CD4-positive, CD25-positive, alpha-beta regulatory T cell (primary cell): ENCODE measurements around the gene IGFL1. TPM values are rescaled to one million over a fixed set of nuclear protein-coding genes. Genes with fewer than 3 reads are reported as not detected.
A peak's percentile ranks its signal among the peaks of the same experiment; 100 is the strongest.
"Not testable (repeated sequence)": the region's sequence is repeated elsewhere in the genome, so short reads cannot be mapped to it uniquely, and the experiment has no call there.

Experiments
- ATAC-seq, 2 donors: fragments of 150-1000 bp; cut with Tn5 transposase; one replicate each; pipeline ENCODE4 v1.10.0; 2021; ENCODE audit warnings: low read depth in 2 of 2, moderate number of reproducible peaks in 2 of 2, moderate library complexity in 1 of 2
- DNase-seq, 3 donors: peaks; one replicate each; pipeline versions ENCODE4 v3.0.0 to v3.0.0-alpha.2; 2012 to 2022; ENCODE audit warnings: mixed read lengths in 1 of 3
- H3K27ac ChIP-seq: one replicate; pipeline ENCODE4 v1.7.0; 2013; ENCODE audit warnings: mild to moderate bottlenecking, low read length; ENCODE audit not compliant: insufficient read depth, poor library complexity, severe bottlenecking
- H3K27me3 ChIP-seq: one replicate; pipeline ENCODE4 v1.7.0; 2013; ENCODE audit warnings: low read length; ENCODE audit not compliant: control insufficient read depth, insufficient read depth
- H3K36me3 ChIP-seq: one replicate; pipeline ENCODE4 v1.7.0; 2013; ENCODE audit warnings: mild to moderate bottlenecking, low read length, moderate library complexity; ENCODE audit not compliant: control insufficient read depth, insufficient read depth
- H3K4me1 ChIP-seq: 2 replicates; pipeline ENCODE4 v1.7.0; 2013; ENCODE audit warnings: mild to moderate bottlenecking, low read length; ENCODE audit not compliant: insufficient read depth, control insufficient read depth, poor library complexity, severe bottlenecking
- H3K4me3 ChIP-seq: one replicate; pipeline ENCODE4 v1.7.0; 2013; ENCODE audit warnings: low read depth, mild to moderate bottlenecking, low read length, moderate library complexity
- H3K9me3 ChIP-seq, 2 experiments: 1 replicate in 1 of 2; 2 replicates in 1 of 2; pipeline ENCODE4 v1.7.0; 2013; ENCODE audit warnings: low read length in 2 of 2, mild to moderate bottlenecking in 1 of 2, moderate library complexity in 1 of 2; ENCODE audit not compliant: control insufficient read depth in 2 of 2
- H3K27ac Mint-ChIP-seq, 3 donors: one replicate each; pipeline ENCODE4 v1.8.0; 2020 to 2022; ENCODE audit warnings: mild to moderate bottlenecking in 3 of 3, mixed read lengths in 3 of 3, moderate library complexity in 2 of 3
- H3K27me3 Mint-ChIP-seq: one replicate; pipeline ENCODE4 v1.8.0; 2022; ENCODE audit warnings: mild to moderate bottlenecking, mixed read lengths
- H3K36me3 Mint-ChIP-seq: one replicate; pipeline ENCODE4 v1.8.0; 2020; ENCODE audit warnings: mixed read lengths
- H3K4me1 Mint-ChIP-seq, 4 donors: one replicate each; pipeline ENCODE4 v1.8.0; 2020 to 2022; ENCODE audit warnings: mixed read lengths in 4 of 4, mild to moderate bottlenecking in 1 of 4
- H3K4me3 Mint-ChIP-seq, 4 donors: one replicate each; pipeline ENCODE4 v1.8.0; 2020 to 2022; ENCODE audit warnings: mild to moderate bottlenecking in 4 of 4, mixed read lengths in 4 of 4, moderate library complexity in 3 of 4
- H3K9me3 Mint-ChIP-seq, 7 donors: one replicate each; pipeline ENCODE4 v1.8.0; 2020 to 2022; ENCODE audit warnings: mixed read lengths in 7 of 7, mild to moderate bottlenecking in 3 of 7, moderate library complexity in 2 of 7
- polyA plus RNA-seq, 4 donors: library from polyadenylated mRNA; unstranded; fragments of 300-500 nt; fragmentation: Illumina TruSeq; gene quantifications; one replicate each; pipeline ENCODE4 v1.2.3, GENCODE V29; 2021
- total RNA-seq: library from RNA; stranded (reverse); gene quantifications from one replicate; pipeline ENCODE4 v1.2.3, GENCODE V29; 2022

The IGFL1 gene
- total and polyA plus RNA-seq, 5 donors from 2014 or later: not detected

GRCh38 chr19:46189971-46190888 is 39.3 kb upstream of the IGFL1 start:
- no peak overlapping the region for H3K4me3 Mint-ChIP-seq
- peaks cover 6% of the 10 kb centered on the region for H3K27me3 ChIP-seq
- no peak overlapping the region for H3K27ac Mint-ChIP-seq

GRCh38 chr19:46191356-46191755 is 38.2 kb upstream of the IGFL1 start:
- Mint-ChIP-seq H3K36me3 (no peaks in the 10 kb centered on the region), H3K27ac (no peak overlapping the region), H3K27me3 (peaks cover 39% of the 10 kb centered on the region), H3K4me3 (no peak overlapping the region), H3K9me3 (peaks cover 0 to 2% (median 0%) of the 10 kb centered on the region in 7 donors), H3K4me1 (no peaks in the 10 kb centered on the region)
- no peaks in the 10 kb centered on the region for H3K4me1 ChIP-seq
- peaks cover 6% of the 10 kb centered on the region for H3K27me3 ChIP-seq
- DNase-seq (no peak), ATAC-seq (no peak)
- no peaks in the 10 kb centered on the region for H3K9me3 ChIP-seq
- no peak overlapping the region for H3K4me3 ChIP-seq
- H3K36me3 ChIP-seq: no peaks in the 10 kb centered on the region
- no peak overlapping the region for H3K27ac ChIP-seq

More at GRCh38 chr19:46189971-46190888, 39.3 kb upstream of the IGFL1 start:
- Histone ChIP-seq H3K27ac (no peak overlapping the region), H3K9me3 (no peaks in the 10 kb centered on the region), H3K4me1 (no peaks in the 10 kb centered on the region), H3K4me3 (no peak overlapping the region), H3K36me3 (no peaks in the 10 kb centered on the region)
- H3K36me3 Mint-ChIP-seq: no peaks in the 10 kb centered on the region
- DNase-seq (no peak), ATAC-seq (no peak)
- peaks cover 0 to 2% (median 0%) of the 10 kb centered on the region in 7 donors for H3K9me3 Mint-ChIP-seq
- H3K27me3 Mint-ChIP-seq: peaks cover 36% of the 10 kb centered on the region
- H3K4me1 Mint-ChIP-seq: peaks cover 0 to under 1% (median 0%) of the 10 kb centered on the region in 4 donors

GRCh38 chr19:46191972-46192371 is 37.6 kb upstream of the IGFL1 start:
- no peak overlapping the region for H3K27ac ChIP-seq
- Mint-ChIP-seq H3K9me3 (peaks cover 0 to 2% (median 0%) of the 10 kb centered on the region in 7 donors), H3K36me3 (no peaks in the 10 kb centered on the region), H3K27me3 (peaks cover 42% of the 10 kb centered on the region), H3K4me3 (no peak overlapping the region), H3K4me1 (no peaks in the 10 kb centered on the region), H3K27ac (no peak overlapping the region)
- peaks cover 6% of the 10 kb centered on the region for H3K27me3 ChIP-seq
- H3K36me3 ChIP-seq: no peaks in the 10 kb centered on the region
- ATAC-seq (no peak), DNase-seq (no peak)
- H3K4me3 ChIP-seq: no peak overlapping the region
- no peaks in the 10 kb centered on the region for H3K4me1 ChIP-seq
- H3K9me3 ChIP-seq: no peaks in the 10 kb centered on the region

GRCh38 chr19:46192626-46192991 is 36.9 kb upstream of the IGFL1 start:
- not testable (repeated sequence) for H3K9me3 ChIP-seq, H3K36me3 Mint-ChIP-seq, ATAC-seq, H3K4me3 ChIP-seq, H3K36me3 ChIP-seq, H3K4me1 ChIP-seq, DNase-seq, H3K27me3 ChIP-seq, H3K9me3 Mint-ChIP-seq, H3K27ac ChIP-seq, H3K27ac Mint-ChIP-seq, H3K4me1 Mint-ChIP-seq, H3K4me3 Mint-ChIP-seq
- H3K27me3 Mint-ChIP-seq: peaks cover 48% of the 10 kb centered on the region

GRCh38 chr19:46192992-46193650 is 36.4 kb upstream of the IGFL1 start:
- no peak overlapping the region for H3K4me3 ChIP-seq
- Mint-ChIP-seq H3K27ac (no peak overlapping the region), H3K9me3 (peaks cover 0 to 2% (median 0%) of the 10 kb centered on the region in 7 donors), H3K27me3 (peaks cover 48% of the 10 kb centered on the region), H3K4me3 (no peak overlapping the region), H3K36me3 (no peaks in the 10 kb centered on the region), H3K4me1 (no peaks in the 10 kb centered on the region)
- no peak overlapping the region for H3K27ac ChIP-seq
- H3K36me3 ChIP-seq: no peaks in the 10 kb centered on the region
- H3K4me1 ChIP-seq: no peaks in the 10 kb centered on the region
- H3K9me3 ChIP-seq: no peaks in the 10 kb centered on the region
- DNase-seq: peak in 1 of 3 donors; percentile 21
- ATAC-seq: no peak
- H3K27me3 ChIP-seq: peaks cover 6% of the 10 kb centered on the region

- no peaks in the 10 kb centered on the region for H3K4me1 ChIP-seq
- no peaks in the 10 kb centered on the region for H3K9me3 ChIP-seq
- H3K4me3 Mint-ChIP-seq: no peak overlapping the region
- no peaks in the 10 kb centered on the region for H3K36me3 Mint-ChIP-seq
- no peak overlapping the region for H3K27ac ChIP-seq
- DNase-seq (no peak), ATAC-seq (no peak)
- peaks cover 45% of the 10 kb centered on the region for H3K27me3 Mint-ChIP-seq
- H3K27ac Mint-ChIP-seq: peak overlapping the region in 1 of 3 donors; percentile 21
- peaks cover 3% of the 10 kb centered on the region for H3K27me3 ChIP-seq
- H3K9me3 Mint-ChIP-seq: peaks cover 0 to under 1% (median 0%) of the 10 kb centered on the region in 7 donors
- H3K4me1 Mint-ChIP-seq: no peaks in the 10 kb centered on the region
- H3K36me3 ChIP-seq: no peaks in the 10 kb centered on the region
- no peak overlapping the region for H3K4me3 ChIP-seq
Observed at GRCh38 chr19:46193678-46194077, 35.9 kb upstream of the IGFL1 start.

GRCh38 chr19:46195104-46195503 is 34.4 kb upstream of the IGFL1 start:
- ATAC-seq (no peak), DNase-seq (no peak)
- no peaks in the 10 kb centered on the region for H3K4me1 Mint-ChIP-seq
- H3K4me3 ChIP-seq: no peak overlapping the region
- no peaks in the 10 kb centered on the region for H3K4me1 ChIP-seq
- no peaks in the 10 kb centered on the region for H3K36me3 Mint-ChIP-seq
- no peaks in the 10 kb centered on the region for H3K9me3 ChIP-seq
- H3K27ac ChIP-seq: no peak overlapping the region
- H3K27me3 Mint-ChIP-seq: peaks cover 34% of the 10 kb centered on the region
- H3K27ac Mint-ChIP-seq: no peak overlapping the region
- H3K9me3 Mint-ChIP-seq: no peaks in the 10 kb centered on the region
- no peaks in the 10 kb centered on the region for H3K36me3 ChIP-seq
- H3K27me3 ChIP-seq: peaks cover 3% of the 10 kb centered on the region
- no peak overlapping the region for H3K4me3 Mint-ChIP-seq
